ENCODE measurements around the gene TNPO1.

GRCh38 chr5:72836810-72837209 lies 20.3 kb downstream of the TNPO1 start:
- TF ChIP-seq RAD21 (IDR thresholded peaks at IDR 0.05; ENCODE audit: low read depth) (no peak), FOXM1 (IDR thresholded peaks at IDR 0.05; ENCODE audit: borderline replicate concordance, low read depth) (no peak), CEBPB (IDR thresholded peaks at IDR 0.05) (no peak), MAX (IDR thresholded peaks at IDR 0.05) (no peak), TAF1 (IDR thresholded peaks at IDR 0.05; ENCODE audit: low read depth) (no peak), EGR1 (IDR thresholded peaks at IDR 0.05) (no peak), CREB1 (IDR thresholded peaks at IDR 0.05; ENCODE audit: low read depth) (no peak), REST (IDR thresholded peaks at IDR 0.05; ENCODE audit: low read depth) (no peak), USF1 (IDR thresholded peaks at IDR 0.05) (no peak)

Measured in Ishikawa (cell line).